HG03354 (cell line): ENCODE measurements around the gene CNTNAP2.

ENCODE experiments used
- ATAC-seq: cut with Tn5 transposase; IDR thresholded peaks from one replicate; pipeline ENCODE4 v1.9.1; 2021; ENCODE audit warnings: mild to moderate bottlenecking; ENCODE audit not compliant: unreplicated experiment, poor library complexity, severe bottlenecking

The CNTNAP2 gene

DNA sequence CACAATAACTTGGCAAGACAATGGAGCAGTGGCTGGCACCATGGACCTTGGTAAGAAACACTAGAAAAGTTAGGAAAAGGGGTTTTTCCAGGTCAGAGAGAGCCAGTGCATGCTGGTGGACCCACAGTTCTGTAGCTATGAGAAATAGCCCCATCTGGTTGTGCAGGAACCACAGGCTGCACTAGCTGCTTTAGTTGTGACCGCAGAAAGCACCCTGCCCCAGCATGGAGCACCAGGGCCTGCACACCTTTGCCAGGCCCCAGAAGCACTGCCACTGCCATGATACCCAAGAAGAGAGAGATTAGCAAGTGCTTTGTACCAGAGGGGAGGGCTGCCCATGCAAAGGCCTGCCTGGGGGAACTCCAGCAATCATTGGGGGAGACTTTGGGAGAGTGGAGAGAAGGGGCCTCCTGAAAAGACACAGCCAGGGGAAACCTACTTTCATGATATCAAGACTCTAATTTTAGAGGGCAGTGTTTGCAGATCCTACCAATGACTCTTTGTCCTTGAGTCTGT is 2217.9 kb downstream of the CNTNAP2 start:
- ATAC-seq: no peak

DNA sequence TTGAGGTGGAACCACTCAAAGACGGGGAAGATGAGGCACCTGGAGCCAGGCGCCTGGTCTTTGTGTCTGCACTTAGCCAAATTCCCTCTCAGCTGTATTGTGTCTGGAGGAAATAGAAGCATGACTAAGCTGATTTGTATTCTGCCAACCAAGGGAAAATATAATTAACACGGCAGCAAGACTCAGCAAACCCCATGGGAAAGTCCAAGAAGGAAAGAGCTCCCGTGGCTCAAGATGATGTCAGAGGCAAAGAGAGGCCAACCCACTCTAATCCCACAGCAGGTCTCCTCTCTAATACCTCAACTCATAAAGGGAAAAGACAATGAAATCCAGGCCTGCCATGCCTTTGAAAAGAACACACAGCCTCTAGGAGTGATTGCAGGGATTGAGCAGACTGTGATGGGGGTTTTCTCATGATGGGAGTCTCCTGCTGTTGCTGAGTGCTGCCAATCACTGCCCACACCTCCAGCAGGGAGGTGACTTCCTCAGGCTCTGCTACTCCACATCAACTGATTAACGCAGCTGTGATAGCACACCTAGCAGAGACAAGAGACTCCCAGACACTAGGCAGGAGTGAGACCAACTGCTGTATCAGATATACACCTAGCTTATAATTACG is 2218.5 kb downstream of the CNTNAP2 start:
- no peak for ATAC-seq

DNA sequence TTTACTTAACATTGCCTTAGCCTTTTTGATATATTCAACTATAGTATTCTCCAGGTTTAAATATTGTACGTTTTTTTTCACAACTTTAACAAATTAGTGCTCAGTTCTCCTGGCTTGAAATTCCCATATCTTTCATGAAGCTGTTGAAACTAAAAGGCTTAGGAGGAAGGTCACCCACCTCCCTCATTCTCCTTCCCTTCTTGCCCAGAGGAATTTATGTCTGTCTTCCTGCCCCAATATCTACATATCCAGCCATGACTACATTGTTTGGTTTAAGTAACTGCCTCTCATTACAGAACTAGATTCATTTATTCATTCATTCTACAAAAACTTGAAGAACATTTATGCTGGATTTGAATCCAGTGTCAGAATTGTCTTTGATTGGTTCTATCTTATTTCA is 2219.2 kb downstream of the CNTNAP2 start:
- no peak for ATAC-seq

DNA sequence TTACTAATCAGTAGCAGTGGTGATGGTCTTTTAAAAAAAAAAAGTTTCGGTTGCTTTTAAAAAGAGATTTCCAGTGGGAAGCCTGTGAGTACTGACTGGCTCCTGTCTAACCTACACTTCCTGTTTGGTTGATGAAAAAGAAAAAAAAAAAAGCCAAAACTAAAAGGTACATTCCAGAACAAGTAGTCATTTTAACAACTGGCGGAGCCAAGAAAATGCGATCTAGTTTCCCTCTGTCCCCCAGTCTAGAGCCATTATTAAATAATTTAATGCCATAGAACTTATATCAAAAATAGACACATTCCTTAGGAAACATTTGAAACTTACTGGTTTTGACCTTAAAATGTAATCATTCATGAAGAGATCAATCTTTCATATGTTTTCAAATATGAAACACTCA is 2219.8 kb downstream of the CNTNAP2 start:
- no peak for ATAC-seq

DNA sequence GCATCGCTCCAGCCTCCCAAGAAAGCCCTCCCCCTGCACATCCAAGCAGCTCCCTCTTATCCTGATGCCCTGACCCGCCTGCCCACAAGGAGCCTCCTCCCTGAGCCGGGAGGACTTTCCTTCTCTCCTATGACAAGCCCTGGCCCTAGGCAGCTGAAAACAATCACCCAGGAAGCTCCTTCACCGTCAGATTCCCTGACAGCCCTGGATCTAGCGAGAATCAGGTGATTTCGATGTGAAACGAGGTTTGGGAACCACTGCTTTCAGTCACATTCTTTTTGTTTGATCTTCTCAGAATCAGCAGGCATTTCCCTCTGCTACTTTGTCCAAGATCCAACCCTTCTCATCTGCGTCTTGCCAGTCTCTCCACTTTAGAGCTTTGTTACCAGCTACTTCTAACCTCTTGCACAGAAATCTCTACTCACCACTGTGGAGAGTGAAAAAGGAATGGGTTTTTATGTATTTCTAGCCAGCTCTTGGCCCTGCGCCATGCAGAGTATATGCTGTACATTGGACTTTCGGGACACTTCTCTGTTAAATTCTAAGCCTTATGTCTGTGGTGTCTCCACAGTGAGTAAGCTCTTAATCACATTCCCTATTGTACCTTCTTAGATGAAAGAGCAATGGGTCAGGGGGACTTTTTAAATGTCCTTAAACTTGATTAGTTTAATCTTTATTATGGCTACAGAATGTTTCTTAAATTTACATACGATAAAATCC is 2220.8 kb downstream of the CNTNAP2 start:
- ATAC-seq: no peak

DNA sequence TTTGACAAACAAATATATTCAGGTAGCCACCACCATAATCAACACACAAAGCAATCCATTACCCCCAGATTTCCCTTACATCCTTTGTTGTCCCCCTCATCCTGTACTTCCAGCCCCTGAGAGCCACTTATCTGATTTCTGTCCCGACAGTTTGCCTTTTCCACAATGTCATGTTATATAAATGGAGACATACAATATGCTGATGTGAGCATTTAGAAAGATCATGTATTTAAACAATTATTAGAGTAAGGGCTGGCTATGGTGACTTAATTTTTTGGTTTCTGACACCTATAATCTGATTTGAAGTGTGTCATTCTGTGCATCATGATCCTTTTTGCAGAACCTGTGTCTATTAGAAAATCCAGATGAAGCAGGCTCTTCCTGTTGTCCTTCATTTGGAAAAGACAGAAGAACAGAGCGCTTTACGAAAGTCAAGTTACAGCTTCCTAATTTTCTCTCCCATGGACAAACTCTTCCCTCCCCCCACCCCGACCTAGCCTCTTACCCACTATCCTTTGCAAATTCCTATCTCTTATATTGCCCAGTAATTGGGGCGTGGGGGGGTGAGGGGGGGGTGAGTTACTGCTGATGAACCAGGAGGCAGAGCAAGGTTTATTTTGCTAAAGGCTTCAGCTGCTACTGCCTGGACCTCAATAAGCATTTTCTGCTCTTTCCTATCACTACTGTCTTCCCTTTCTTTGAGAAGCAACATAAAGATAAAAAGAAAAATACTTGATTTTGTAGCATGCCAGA is 2221.6 kb downstream of the CNTNAP2 start:
- no peak for ATAC-seq

DNA sequence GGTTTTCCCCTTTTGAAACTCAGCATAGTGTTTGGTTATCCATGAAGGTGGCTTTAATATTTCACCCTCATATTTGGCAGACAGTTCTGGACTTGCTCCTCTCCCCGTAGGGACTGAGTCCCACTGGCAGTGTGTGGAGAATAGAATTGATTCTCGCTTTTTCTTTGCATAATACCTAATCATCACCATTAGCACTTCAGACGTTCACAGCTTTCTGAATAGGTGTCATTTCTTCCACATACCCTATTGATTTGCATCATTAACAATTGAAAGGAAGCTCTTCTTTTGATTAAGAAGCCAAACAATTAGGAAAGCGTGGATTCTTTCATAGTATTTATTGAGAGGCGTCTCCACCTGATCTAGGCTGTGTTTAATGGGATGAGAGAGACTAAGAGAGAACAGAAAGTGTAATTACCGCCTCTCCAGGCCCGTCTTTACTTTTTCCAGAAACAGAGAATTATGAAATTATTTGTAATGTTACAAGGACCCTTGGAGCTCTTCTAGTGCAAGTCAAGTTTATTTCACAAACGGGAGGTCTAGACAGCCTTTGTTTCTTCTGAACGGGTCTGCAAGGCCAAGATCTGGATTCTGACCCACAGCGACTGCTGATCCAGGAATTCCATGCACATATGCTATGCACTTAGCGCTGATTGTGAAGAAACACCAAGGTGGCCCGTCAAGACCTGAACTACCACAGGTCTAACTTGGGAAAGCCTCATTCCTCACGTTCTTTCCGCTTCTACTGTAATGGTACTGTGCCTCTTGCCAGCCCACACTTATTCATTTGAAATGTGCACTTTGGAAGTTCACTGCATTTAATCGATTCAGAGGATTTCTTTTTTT is 2224.1 kb downstream of the CNTNAP2 start:
- no peak for ATAC-seq

DNA sequence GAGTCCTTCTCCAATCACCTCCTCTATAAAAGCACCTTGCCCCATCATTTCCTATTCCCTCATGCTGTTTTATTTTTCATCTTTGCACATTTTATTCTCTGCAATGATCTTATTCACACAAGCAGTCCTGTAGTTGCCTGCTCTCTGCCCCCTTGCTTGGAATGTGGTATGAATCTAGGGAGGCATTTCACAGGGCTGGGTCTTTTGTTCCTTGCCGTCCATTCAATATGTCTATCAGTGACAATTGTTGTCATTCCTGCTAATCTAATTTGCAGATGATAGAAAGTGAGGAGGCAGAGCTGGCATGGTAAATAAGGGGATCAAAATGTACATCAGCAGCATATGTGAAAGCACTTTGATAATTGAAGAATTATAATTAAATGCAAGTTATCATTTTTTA is 2227.8 kb downstream of the CNTNAP2 start:
- no peak for ATAC-seq

DNA sequence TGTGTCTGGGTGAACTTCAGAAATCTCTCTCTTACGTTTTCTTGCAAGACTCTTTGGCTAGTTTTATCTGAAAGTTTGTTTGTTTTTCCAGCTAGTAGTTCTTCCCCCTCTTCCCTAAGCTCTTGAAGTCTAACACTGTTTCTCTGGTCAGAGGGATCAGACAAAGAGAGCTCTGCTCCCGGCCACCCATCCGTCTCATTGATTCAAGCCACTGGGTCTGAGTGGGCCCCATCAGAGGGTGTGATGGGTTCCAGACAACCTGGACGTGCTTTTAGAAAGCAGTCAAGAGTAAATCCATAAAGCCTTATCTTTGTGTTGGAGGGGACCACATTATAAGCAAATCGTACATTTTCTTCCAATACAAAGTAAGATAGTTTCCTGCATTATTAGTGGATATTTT is 2231.4 kb downstream of the CNTNAP2 start:
- no peak for ATAC-seq

DNA sequence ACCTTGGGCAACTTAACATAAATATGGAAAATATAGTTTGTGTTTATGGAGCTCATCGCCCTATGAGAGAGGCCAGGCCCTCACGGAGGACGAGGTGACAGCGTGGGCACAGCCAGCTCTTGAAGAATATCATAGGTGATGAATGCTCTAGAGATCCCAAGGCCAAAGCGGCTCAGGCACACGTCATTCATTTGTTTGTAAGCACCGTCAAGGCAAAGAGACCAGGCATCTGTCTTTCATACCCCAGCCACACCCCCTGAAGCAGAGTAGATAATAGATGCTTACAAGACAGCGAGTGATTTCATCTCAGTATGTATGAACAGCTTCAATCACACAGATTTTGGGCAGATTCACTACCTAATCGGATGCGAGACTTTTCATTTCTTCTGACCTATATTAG is 2231.9 kb downstream of the CNTNAP2 start:
- ATAC-seq: no peak

DNA sequence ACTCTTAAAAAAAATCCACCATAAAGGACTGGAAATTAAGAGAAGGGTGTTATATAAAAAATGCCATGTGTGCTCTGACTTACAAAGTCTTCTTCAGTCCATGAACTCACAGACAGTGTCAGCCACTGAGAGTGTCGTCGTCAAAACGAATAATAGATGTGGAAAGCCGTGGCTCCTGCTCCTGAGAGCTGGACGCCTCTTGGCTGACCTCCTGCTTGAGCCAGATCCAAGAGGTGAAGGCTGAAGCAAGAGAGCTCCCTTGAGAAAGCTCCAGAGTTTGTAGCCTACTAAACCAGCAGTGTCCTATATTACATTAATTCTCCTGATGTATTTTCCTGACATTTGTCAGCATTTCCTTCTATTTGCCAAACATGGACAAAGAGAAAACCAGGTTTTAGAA is 2239.7 kb downstream of the CNTNAP2 start:
- ATAC-seq: no peak

DNA sequence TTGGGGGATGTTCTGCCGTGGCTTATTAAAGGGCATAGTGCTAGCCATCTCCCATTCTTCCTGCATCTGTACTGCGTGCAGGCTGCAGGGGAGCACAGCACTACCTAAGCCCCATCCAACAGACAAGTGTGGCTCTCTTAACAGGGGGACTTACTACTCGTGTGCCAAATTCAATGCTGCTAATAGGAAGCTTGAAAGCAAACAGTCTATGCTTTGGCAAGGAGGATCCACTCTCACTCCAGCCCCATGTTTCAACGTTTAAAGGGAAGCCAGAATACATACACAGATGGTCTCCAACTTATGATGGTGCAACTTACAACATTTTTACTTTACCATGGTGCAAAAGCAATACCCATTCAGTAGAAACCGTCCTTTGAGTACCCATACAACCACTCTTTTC is 2245.9 kb downstream of the CNTNAP2 start:
- no peak for ATAC-seq

DNA sequence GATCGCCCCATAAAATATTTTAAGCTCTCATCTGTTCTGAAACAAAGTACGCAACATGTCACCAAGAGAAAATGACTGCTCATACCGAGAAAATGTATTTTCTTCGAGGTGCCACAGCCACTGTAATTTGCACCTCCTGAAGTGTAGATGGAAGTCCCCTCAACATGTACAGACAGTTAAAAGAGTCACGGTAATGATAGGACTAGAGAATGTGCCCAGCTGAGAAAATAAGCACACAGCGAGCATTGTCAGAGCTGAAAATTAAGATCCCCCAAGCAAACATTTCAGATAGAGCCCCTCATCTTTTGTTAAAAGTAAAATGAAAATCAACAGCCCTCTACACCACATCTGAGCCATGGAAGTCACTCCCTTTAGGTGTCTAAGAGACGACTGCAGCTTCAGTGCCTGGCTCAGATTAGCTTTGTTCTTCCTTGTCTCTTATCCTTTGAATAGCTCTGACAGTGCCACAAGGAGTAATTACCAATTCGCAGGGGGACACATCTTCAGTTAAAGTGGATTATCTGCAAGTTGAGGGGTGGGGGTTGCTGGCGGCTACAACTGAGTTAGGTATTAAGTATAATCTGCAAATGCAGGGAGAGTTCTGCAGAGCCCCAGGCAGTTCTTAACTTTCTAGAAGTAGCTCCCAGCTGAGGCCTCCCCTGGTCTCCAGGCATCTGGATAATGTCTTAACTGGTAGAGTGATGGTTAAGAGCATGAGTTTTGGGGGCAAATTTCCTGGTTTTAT is 2251.3 kb downstream of the CNTNAP2 start:
- ATAC-seq: no peak

DNA sequence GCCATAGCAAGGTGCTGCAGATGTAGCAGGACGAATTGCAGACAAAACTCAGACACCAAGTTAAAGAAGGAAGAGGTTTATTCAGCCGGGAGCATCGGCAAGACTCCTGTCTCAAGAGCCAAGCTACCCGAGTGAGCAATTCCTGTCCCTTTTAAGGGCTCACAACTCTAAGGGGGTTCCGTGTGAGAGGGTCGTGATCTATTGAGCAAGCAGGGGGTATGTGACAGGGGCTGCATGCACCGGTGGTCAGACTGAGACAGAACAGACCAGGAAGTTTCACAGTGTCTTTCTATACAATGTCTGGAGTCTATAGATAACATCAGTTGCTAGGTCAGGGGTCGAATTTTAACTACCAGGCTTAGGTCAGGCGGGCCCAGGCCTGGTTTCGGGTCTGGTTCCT is 2252.0 kb downstream of the CNTNAP2 start:
- ATAC-seq: no peak

DNA sequence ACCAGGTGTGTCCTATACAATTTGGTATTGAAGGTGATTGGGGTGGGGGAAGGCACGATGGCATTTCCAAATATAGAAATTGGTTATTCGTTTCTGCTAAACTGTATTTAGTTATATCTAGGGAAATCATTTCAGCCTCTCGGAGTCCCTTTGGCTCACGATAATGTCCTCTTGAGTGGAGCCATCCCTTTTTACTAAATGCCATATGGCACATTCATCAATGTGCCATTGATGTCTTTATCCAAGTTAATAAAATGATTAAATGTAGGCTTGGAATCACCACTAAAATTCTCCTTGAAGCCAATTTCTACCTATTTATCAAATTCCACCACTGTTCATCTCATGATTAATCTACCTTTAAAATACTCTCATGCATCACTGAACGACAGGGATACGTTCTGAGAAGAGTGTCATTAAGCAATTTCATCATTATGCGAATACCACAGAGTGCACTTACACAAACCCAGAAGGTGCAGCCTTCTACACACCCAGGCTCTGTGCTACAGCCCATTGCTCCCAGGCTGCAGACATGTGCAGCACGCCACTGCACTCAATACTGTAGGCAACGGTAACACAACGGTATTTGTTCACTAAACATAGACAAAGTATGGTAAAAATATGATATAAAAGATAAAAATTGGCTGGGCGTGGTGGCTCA is 2254.8 kb downstream of the CNTNAP2 start:
- no peak for ATAC-seq

DNA sequence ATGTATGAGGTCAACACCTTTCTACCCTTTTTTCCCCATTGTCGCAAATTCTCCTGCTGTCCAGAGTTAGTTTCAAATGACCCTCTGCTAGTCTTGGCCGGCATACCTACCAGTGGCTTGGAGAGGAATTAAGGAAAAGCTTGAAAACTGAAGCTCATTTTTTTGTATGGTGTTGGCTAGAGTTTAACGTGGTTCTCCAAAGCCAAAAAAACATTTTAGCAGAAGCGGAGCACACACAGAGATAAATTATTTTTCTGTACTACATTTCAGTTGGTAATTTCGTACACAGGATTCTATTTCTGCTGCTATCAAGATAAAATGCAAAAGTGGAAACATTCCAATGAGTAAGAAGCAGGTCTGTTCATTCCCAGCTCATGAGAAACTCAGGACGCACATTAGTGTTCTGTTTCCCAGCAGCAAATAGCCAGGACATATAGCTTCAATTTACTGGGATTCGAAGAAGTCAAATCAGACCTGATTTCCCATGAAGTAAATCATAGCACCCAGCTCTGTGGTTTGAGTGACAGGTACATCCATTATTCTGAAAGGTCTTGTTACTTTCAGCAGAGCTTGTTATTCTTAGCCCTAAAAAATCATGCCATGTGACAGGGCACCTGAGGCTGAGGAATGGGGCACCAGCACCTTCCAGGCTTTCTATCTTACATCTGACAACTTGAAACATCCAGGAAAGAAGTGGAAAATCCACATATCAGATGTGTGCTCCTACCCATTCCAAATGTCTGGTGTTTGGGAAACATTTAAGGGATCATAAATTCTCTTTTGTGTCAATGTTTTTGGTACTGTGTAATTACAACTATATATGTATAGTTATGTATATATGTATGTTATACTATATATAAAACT is 2258.0 kb downstream of the CNTNAP2 start:
- ATAC-seq: no peak

DNA sequence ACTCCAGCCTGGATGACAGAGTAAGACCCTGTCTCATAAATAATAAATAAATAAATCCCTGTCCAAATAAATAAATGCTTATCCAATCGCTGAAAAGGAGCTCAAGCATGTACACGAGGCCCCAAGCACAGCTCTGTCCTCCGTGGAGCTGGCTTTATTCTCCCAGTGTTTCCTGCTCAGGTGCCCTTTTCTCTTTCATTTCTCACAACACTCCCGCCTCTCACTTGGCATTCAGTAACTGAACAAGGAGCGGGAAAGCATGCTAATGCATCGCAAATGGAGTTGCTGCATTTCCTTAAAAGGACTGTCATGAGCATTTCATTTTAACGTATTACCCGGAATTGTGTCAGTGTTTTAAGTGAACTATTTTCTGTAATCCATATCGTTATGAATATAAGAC is 2263.1 kb downstream of the CNTNAP2 start:
- no peak for ATAC-seq
